Activated T-helper 1 cell treated with Interleukin-2 at 50 U/mL for 16 hours (primary cell): ENCODE data around the gene POLR2F.
"Not testable (repeated sequence)": the region's sequence is repeated elsewhere in the genome, so short reads cannot be mapped to it uniquely, and the experiment has no call there.

Source experiments
- DNase-seq: peaks from one replicate; pipeline ENCODE4 v3.0.0-alpha.2; 2020; ENCODE audit warnings: low read depth

The POLR2F gene

GRCh38 chr22:37953062-37953436 is 450 bp upstream of the POLR2F start:
- no peak for DNase-seq

- DNase-seq: no peak
These were observed 1.2 kb downstream of the POLR2F start for GRCh38 chr22:37954686-37955085.

- DNase-seq: not testable (repeated sequence)
These were observed 2.4 kb downstream of the POLR2F start for GRCh38 chr22:37955825-37956397.

GRCh38 chr22:37957232-37957631 is 3.7 kb downstream of the POLR2F start:
- no peak for DNase-seq

- DNase-seq: no peak
These were observed 5.8 kb downstream of the POLR2F start for GRCh38 chr22:37959231-37959825.

- DNase-seq: no peak
These were observed 7.6 kb downstream of the POLR2F start for GRCh38 chr22:37961062-37961461.

- no peak for DNase-seq
These were observed 12.6 kb downstream of the POLR2F start for GRCh38 chr22:37965940-37966664.

- no peak for DNase-seq
These were observed 13.6 kb downstream of the POLR2F start for GRCh38 chr22:37967147-37967546.

- DNase-seq: no peak
These were observed 14.3 kb downstream of the POLR2F start for GRCh38 chr22:37967637-37968451.

GRCh38 chr22:37968452-37969251 is 15.2 kb downstream of the POLR2F start:
- no peak for DNase-seq

- DNase-seq: no peak
These were observed 17.4 kb downstream of the POLR2F start for GRCh38 chr22:37970864-37971263.

- no peak for DNase-seq
These were observed 18.3 kb downstream of the POLR2F start for GRCh38 chr22:37971475-37972434.

- DNase-seq: no peak
These were observed 19.0 kb downstream of the POLR2F start for GRCh38 chr22:37972527-37972926.

GRCh38 chr22:37973271-37974170 is 20.0 kb downstream of the POLR2F start:
- DNase-seq: no peak

GRCh38 chr22:37975153-37975552 is 21.7 kb downstream of the POLR2F start:
- no peak for DNase-seq

- not testable (repeated sequence) for DNase-seq
These were observed 22.5 kb downstream of the POLR2F start for GRCh38 chr22:37976022-37976421.

- no peak for DNase-seq
These were observed 23.0 kb downstream of the POLR2F start for GRCh38 chr22:37976547-37976946.

GRCh38 chr22:37979782-37980181 is 26.3 kb downstream of the POLR2F start:
- no peak for DNase-seq

GRCh38 chr22:37981282-37982011 is 27.9 kb downstream of the POLR2F start:
- no peak for DNase-seq
